GM21825 (cell line): ENCODE measurements around the gene PRRG4.
"Not testable (repeated sequence)": the region's sequence is repeated elsewhere in the genome, so short reads cannot be mapped to it uniquely, and the experiment has no call there.

ENCODE experiments used
- ATAC-seq: cut with Tn5 transposase; IDR thresholded peaks from one replicate; pipeline ENCODE4 v1.9.1; 2021; ENCODE audit warnings: mild to moderate bottlenecking, moderate library complexity; ENCODE audit not compliant: unreplicated experiment

The PRRG4 gene

DNA sequence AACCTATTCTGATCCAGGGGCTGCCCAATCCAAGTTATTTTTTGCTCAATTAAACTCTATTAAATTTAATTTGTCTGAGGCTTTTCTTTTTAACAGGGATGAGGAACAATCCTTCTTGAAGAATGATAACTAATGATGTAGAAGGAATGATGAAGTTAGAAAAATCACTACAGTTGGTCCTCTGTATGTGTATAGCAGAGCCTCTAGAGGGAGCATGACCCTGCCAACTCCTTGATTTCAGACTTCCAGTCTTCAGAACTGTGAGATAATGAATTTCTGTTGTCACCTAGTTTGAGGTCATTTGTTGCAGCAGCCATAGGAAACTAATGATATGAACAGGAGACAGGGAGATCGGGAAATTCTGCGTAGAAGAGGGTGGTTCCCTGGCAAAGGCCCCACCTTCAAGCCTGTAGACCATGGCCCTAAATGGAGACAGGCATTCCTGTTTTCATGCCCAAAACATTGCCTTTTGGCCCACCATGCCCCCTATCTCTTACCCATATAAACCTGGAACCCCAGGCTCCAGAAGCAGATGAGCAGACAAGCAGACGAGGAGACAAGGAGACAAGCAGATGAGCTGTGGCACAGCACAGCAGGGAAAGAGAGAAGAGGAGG lies 55.1 kb downstream of the PRRG4 start:
- no peak for ATAC-seq

- no peak for ATAC-seq
These were observed 55.8 kb downstream of the PRRG4 start for GRCh38 chr11:32885556-32885955.

GRCh38 chr11:32886180-32886579 lies 56.5 kb downstream of the PRRG4 start:
- no peak for ATAC-seq

DNA sequence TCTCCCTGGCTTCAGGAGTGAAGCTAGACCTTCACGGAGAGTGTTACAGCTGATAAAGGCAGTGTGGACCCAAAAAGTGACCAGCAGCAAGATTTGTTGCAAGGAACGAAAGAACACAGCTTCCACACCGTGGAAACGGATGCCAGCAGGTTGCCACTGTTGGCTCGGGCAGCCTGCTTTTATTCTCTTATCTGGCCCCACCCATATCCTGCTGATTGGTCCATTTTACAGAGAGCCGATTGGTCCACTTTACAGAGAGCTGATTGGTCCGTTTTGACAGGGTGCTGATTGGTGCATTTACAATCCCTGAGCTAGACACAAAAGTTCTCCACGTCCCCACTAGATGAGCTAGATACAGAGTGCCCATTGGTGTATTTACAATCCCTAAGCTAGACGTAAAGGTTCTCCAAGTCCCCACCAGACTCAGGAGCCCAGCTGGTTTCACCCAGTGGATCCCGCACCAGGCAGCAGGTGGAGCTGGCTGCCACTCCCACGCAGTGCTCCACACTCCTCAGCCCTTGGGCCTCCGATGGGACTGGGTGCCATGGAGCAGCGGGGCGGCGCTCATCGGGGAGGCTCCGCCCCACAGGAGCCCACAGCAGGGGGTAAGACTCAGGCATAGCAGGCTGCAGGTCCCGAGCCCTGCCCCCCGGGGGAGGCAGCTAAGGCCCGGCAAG lies 58.1 kb downstream of the PRRG4 start:
- ATAC-seq: not testable (repeated sequence)

DNA sequence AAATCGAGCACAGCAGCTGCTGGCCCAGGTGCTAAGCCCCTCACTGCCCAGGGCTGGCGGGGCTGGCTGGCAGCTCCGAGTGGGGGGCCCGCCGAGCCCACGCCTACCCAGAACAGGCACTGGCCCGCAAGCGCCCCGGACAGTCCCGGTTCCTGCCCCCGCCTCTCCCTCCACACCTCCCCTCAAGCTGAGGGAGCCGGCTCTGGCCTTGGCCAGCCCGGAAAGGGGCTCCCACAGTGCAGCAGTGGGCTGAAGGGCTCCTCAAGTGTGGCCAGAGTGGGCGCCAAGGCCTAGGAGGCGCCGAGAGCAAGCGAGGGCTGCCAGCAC lies 58.6 kb downstream of the PRRG4 start:
- not testable (repeated sequence) for ATAC-seq

- no peak for ATAC-seq
These were observed 59.1 kb downstream of the PRRG4 start for GRCh38 chr11:32888805-32889204.

DNA sequence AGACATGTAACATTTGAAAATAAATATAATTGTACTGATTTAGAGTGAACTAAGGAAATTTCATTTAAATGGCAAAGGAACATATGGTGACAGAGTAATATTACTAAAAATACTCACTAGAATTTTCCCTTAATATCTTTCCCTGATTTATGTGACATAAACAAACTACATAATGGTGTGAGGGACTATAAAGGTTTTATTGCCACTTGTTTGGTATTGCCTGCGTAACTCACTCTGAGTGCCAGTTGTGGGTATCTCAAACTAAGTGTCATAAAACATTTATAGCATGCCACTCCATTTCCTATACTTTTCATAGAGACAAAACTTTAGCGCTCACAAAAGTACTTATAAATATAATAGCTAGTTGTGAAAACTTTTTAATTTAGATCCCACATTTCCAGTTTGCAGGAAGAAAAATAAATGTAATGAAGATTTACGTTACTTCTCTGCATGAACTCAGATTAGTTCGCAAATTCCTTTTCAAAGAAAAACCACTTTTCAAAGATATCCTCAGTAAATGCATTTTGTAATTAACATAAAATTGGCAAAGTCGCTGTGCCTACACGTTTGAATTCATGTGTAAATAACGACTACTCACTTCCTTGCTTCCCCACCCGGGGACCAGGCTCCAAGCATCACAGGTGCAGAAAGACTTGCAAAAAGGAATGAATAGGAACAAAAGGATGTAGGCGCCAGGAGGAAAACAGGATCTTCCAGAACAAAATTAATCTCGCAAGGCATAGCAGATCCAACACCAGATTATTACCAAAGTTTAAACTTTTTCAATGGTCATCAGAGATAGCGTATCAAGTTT lies 61.3 kb downstream of the PRRG4 start:
- no peak for ATAC-seq

DNA sequence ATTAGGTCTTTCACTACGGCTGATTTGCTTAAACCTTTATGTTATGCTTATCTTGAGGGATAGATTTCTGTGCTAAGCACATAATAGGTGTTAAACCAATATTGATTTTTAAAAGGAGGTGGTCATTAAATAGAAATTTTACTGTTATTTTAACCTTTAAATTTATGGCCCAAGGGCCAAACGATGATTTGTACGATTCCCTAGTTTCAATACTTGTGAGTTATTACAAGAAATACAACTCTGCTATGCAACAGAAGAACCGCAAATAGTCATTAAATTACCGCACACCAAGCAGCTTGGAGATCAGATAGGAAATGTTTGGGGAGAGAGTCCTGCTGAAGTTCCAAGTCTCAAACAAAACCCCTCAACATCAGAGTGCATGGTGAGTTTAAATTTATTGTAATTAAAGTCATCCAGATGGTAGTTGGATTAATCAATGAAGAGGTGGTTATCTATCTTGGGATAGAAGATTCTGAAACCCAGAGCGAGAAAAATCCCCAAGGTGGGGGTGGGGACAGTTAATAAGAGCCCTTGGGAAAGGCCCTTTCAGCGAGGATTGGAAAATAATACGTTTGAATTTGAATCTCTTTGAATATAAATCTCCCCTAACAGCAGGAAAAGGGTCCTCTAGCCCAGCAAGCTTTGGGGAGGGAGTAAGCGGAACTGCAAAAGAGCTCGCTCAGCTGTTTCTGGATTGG lies 62.1 kb downstream of the PRRG4 start:
- ATAC-seq: no peak

DNA sequence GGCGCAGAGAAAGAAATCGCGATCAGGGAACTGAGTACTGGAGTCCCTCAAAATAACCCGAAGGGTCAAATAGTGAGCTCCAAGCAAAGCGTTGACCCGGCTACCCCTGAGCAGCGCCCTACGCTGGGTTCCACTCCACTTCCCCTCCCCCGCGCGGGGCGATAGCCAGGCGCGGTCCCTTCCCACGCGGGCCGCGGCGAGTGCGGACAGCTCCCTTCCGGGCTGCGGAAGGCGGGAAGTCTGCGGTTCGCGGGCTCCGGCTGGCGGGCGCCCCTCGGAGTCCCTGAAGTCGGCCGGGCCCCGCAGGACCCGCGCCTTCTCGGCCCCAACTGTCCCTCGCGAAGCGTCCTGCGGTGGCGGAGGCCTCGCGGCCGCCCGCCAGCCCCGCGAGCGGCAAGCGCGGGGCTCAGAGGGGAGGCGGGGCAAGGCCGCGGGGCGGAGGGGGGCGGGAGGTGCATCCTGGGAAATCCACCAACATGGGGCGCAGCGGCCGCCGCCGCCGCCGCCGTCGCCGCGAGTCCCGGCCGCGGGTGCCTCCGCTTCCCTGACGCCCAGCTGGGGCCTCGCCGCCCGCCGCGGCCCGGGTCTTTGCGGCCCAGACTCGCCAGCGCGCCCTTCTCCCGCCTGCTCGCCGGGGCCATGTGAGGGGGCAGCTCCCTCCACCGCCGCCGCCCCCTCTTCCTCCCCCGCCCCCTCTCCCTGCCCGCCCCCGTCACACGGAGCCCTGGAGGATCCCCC lies 62.8 kb downstream of the PRRG4 start, which contains the start of gene QSER1:
Gene QSER1 (plus strand): TSS at position 457 of the 738 bp plus-strand sequence. CDS start 315 bp downstream, outside the sequence.
- peak; percentile 59 for ATAC-seq

- no peak for ATAC-seq
These were observed 63.3 kb downstream of the PRRG4 start for GRCh38 chr11:32893093-32893342.

DNA sequence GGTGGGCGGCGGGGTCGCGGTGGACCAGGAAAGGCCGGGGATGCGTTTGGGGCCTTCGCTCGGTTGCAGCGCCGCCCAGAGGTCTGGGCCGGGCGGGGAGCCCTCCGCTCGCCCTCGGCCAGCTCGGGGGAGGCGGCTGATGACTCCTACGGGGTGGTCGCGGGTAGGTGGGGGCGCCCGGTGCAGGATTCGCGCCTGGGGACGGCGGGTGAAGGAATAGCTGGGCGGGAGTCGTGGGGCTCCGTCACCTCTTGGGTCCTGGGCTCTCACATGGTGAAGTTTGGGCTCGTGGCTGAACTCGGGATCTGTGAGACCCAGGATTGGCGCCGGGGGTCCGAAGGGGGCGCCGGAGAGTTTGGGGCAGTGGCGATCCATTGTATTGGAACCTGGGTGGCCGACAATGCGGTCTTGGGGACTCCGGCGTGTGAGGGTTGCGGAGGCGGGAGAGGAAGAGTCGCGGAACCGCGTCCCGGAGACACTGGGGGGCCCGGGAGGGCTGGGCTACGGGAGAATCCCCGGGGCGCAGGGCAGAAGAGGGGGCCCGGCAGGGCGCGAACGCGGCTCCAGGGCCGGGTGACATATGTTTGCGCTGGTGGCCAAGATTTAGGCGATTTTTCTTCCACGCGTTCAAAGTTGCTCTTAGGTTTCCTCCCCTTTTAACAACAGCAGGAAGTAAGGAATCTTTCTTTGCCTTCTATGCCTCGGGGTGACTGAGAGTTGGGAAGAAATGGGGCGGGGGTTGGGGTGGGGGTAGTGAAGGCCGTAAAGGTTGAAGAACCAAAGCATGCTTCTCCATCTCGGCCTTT lies 63.8 kb downstream of the PRRG4 start:
- ATAC-seq: peak; percentile 37

DNA sequence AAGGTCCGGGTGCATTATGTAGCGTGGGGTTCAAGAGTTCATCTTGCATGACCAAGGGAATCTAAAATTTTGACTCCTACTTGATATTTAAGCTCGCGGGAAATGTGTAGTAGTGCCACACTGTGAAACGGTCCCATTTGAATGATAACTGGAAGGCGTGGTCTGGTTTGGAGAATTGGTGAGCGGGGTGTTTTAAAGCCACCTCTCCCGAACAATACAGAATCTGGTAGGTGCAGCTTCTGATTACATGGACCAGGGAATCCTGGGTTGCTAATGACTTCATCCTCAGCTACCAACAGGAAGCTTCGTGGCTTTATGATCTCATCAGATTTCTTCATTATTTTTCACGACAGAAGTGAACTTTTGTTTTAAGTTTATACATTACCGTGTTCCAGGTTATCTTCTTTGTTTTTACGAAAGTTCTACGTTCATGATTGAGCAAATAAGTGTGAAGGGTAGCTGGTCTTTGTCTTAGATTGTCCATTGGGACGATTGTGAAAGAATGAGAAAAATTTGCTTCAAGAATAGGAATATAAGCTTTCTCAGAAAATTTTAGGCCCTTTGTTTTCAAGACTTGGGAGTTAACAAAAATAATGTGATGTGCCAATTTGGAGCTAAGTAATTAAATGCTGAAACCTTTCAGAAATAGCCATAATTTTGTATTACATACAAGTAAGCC lies 64.6 kb downstream of the PRRG4 start:
- ATAC-seq: peak; percentile 27

GRCh38 chr11:32894921-32895320 lies 65.2 kb downstream of the PRRG4 start:
- no peak for ATAC-seq

GRCh38 chr11:32895471-32895870 lies 65.7 kb downstream of the PRRG4 start:
- no peak for ATAC-seq

- ATAC-seq: no peak
These were observed 67.4 kb downstream of the PRRG4 start for GRCh38 chr11:32897103-32897502.

- ATAC-seq: peak; percentile 70
These were observed 69.7 kb downstream of the PRRG4 start for GRCh38 chr11:32899438-32899837.

- ATAC-seq: no peak
These were observed 72.5 kb downstream of the PRRG4 start for GRCh38 chr11:32902089-32902665.

- ATAC-seq: no peak
These were observed 75.4 kb downstream of the PRRG4 start for GRCh38 chr11:32905028-32905667.
